OCI-LY7 (cell line): Measurements from ENCODE around the gene ATP6V1A.

Source experiments
- EZH2phosphoT487 ChIP-seq: fragments of 200-600 bp; sonication (generic); IDR thresholded peaks from 2 replicates; pipeline ENCODE4 v1.6.1; 2018; ENCODE audit warnings: low read depth, borderline replicate concordance, mild to moderate bottlenecking, mixed run types, antibody characterized with exemption, low read length, moderate library complexity, mixed read lengths
- TF ChIP-seq, protein P1 (sequence below): fragments of 200-600 bp; sonication (generic); conservative IDR thresholded peaks from 2 replicates; pipeline ENCODE4 v1.5.1; 2014; ENCODE audit warnings: mild to moderate bottlenecking, antibody characterized with exemption, low read length, moderate library complexity, mixed read lengths

DNA sequence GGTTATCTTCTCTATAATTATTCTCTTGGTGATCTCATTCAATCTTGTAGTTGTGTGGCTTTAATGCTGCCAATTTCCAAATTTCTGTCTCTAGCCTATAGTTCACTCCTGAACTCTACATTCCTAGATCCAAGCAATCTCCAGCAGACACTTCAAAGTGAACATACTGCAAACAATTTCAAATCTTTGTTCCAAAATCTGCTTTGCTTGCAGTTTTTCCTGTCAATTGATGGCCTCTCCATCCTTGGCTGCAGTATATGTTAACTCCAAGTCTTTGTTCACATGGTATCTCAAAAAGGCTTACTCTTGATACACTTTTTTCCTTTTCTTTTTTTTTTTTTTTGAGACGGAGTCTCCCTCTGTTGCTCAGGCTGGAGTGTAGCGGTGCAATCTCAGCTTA lies 18.2 kb upstream of the ATP6V1A start:
- TF ChIP-seq, protein P1, sequence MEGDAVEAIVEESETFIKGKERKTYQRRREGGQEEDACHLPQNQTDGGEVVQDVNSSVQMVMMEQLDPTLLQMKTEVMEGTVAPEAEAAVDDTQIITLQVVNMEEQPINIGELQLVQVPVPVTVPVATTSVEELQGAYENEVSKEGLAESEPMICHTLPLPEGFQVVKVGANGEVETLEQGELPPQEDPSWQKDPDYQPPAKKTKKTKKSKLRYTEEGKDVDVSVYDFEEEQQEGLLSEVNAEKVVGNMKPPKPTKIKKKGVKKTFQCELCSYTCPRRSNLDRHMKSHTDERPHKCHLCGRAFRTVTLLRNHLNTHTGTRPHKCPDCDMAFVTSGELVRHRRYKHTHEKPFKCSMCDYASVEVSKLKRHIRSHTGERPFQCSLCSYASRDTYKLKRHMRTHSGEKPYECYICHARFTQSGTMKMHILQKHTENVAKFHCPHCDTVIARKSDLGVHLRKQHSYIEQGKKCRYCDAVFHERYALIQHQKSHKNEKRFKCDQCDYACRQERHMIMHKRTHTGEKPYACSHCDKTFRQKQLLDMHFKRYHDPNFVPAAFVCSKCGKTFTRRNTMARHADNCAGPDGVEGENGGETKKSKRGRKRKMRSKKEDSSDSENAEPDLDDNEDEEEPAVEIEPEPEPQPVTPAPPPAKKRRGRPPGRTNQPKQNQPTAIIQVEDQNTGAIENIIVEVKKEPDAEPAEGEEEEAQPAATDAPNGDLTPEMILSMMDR: no peak
- TF ChIP-seq EZH2phosphoT487: no peak
